ENCODE data around the gene NELFA. TPM values are rescaled to one million over a fixed set of nuclear protein-coding genes. Genes with fewer than 3 reads are reported as not detected.

The NELFA gene
- total RNA-seq, 1 experiment from 2014 or later: 61.2 TPM

DNA sequence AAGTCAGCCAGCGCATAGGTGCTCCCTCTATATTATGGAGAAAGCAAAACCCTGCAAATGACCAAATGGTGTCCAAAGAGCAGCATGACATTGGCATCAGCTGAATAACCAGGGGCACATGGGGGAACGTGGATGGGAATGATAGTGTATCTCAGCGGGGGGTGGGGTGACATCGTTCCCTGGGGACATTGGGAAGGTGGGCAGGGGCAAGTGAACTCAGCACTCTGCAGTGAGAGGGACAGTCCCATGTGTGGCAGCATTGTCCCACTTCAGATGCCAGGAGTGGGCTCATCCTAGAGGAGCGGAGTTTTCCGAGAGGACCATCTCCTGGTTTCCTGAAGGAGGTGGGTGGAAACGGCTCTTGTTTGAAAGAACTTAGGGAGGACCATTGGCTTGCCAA, 64.8 kb downstream of the NELFA start:
- H3K36me3 ChIP-seq (replicated peaks; ENCODE audit: control insufficient read depth, insufficient read depth, low read length): peaks cover 9% of the 10 kb centered on the region
- no peak overlapping the region for H3K4me3 ChIP-seq (ENCODE audit: insufficient read depth, low read depth, low read length)
- no peak for DNase-seq
- H3K27me3 ChIP-seq (ENCODE audit: control insufficient read depth, insufficient read depth, low read length): no peaks in the 10 kb centered on the region

DNA sequence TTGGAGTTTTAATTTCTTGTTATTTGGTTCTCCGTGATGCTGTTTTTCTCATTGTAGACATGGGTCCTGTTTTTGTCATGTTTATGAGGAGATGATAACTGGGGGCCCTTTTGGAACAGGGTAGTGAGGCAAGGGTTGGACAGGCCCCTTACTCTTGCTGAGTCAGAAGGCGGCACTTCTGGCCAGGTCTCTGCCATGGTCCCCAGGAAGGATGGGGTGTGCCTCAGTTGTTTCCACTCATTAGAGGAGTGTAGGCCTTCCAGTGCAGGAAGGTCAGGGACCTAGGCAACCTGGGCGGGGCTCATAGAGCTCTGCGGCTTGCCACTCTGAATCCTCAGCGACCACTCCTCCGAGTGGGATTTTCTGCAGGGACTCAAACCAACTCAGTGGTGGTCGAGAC, 68.2 kb downstream of the NELFA start:
- DNase-seq: no peak
- Histone ChIP-seq H3K36me3 (replicated peaks; ENCODE audit: control insufficient read depth, insufficient read depth, low read length) (peaks cover 7% of the 10 kb centered on the region), H3K4me3 (ENCODE audit: insufficient read depth, low read depth, low read length) (no peak overlapping the region)

DNA sequence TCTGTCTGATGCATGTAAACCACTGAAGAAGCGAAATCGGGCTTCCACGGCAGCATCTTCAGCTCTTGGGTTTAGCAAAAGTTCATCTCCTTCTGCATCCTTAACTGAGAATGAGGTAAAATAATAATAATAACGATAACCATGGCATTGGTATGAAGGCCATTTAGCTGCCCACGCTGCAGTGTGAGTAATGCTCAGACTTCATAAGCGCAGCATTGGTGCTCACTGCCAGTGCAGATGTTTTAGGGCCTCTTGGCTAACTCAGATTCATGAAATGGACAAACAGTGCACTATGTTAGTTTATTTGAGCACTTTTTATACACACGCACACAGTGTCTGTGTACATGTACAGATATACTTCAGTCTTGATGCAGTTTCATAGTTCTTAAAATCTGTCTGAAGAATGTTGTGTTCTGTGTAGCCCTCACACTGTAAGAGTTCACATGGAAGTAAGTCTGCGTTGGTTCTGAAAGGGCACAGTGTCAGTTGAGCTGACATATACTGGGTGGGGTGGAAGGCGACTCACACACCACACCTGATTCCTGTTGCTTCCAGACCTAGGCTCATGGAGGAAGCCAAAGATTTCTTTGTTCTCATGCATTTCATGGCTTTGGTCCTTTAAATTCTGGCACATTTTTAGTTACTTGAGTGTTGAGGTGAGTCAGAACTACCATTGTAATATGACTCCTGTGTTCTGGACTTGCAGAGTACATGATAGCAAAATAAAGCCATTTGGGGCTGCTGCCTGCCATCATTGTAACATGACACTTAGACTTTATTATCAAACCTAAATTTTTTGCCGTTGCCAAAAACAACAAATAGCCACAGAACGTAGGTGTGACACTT, 68.9 kb downstream of the NELFA start:
- no peaks in the 10 kb centered on the region for H3K27me3 ChIP-seq (ENCODE audit: control insufficient read depth, insufficient read depth, low read length)
- H3K4me3 ChIP-seq (ENCODE audit: insufficient read depth, low read depth, low read length): no peak overlapping the region
- peaks cover 10% of the 10 kb centered on the region for H3K36me3 ChIP-seq (replicated peaks; ENCODE audit: control insufficient read depth, insufficient read depth, low read length)
- DNase-seq: no peak

More for the DNA sequence above, 68.2 kb downstream of the NELFA start:
- no peaks in the 10 kb centered on the region for H3K27me3 ChIP-seq (ENCODE audit: control insufficient read depth, insufficient read depth, low read length)

DNA sequence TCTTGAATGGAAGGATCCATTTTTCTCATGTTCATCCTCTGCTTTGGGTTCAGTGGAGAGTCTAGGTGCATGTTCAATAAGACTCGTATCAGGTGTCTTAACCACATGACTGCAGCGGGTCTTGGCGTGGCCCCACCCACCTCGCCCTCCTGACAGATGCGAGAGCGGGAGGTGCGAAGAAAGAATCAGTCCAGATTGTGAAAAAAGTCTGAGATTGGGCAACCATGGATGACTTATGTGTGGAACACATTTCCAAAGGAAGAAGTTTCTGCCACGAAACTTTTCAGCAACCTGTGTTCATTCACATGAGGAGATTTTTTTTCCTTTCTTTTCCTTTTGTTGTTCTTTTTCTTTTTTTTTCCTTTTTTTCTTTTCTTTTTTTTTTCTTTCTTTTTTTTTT, 70.7 kb downstream of the NELFA start:
- DNase-seq: no peak
- peaks cover 12% of the 10 kb centered on the region for H3K36me3 ChIP-seq (replicated peaks; ENCODE audit: control insufficient read depth, insufficient read depth, low read length)
- H3K27me3 ChIP-seq (ENCODE audit: control insufficient read depth, insufficient read depth, low read length): no peaks in the 10 kb centered on the region
- H3K4me3 ChIP-seq (ENCODE audit: insufficient read depth, low read depth, low read length): no peak overlapping the region

DNA sequence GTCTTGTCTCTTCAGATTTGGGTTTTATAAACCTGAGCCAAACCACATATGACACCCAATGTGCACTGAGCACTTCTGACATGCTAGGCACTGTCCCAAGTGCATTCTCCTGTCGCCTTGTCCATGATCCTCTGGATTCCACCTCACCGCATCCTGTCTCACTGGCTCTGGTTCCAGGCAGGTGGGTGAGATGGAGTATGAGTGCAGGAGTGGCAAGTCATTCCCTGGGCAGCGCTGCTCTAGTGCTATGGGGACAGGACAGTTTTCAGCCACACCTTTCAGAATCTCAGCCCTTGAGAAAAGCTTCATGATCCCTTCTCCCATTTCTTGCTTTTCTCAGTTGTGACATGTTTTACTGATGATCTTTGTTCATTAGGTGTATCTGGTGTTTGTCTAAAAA, 71.2 kb downstream of the NELFA start:
- peaks cover 14% of the 10 kb centered on the region for H3K36me3 ChIP-seq (replicated peaks; ENCODE audit: control insufficient read depth, insufficient read depth, low read length)
- no peak for DNase-seq
- no peaks in the 10 kb centered on the region for H3K27me3 ChIP-seq (ENCODE audit: control insufficient read depth, insufficient read depth, low read length)
- H3K4me3 ChIP-seq (ENCODE audit: insufficient read depth, low read depth, low read length): no peak overlapping the region

DNA sequence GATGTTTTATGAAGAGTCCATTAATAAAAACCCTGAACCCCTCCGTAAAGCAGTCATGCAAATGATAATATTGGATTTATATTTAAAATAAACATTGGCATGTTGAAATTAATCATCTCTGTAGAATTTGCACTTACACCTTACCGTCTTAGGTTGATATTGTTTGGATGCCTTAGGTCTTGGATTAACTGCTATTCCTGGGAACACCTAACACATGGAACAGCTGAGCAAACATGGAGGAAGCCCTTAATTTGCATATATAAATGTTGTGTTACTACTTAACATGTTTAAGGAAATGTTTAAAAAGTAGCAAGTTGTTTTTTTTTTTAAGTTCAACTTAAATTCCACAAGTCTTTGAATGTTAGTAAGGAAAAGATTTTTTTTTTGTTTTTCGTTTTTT, 75.1 kb downstream of the NELFA start:
- no peak for DNase-seq
- peaks cover 18% of the 10 kb centered on the region for H3K36me3 ChIP-seq (replicated peaks; ENCODE audit: control insufficient read depth, insufficient read depth, low read length)
- no peak overlapping the region for H3K4me3 ChIP-seq (ENCODE audit: insufficient read depth, low read depth, low read length)
- H3K27me3 ChIP-seq (ENCODE audit: control insufficient read depth, insufficient read depth, low read length): no peaks in the 10 kb centered on the region

DNA sequence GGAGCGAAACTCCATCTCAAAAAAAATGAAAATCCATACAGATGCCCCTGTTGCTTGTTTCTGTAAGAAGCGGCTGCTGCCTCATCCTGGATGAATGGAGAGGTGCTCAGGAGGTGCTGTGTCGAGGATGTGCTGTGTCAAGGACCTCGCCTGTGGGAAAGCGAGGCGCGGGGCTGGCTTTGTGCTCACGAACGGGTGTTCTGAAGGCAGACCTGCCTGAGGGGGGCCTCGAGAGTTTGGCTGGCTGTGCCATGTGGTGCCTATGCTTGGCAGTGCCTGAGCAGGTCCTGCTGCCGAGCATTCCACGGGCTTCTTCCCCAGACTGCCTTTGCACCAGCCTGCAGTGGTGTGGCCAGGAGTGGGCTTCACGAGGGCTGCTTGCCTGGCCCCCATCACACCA, 76.0 kb downstream of the NELFA start:
- Histone ChIP-seq H3K27me3 (ENCODE audit: control insufficient read depth, insufficient read depth, low read length) (no peaks in the 10 kb centered on the region), H3K4me3 (ENCODE audit: insufficient read depth, low read depth, low read length) (no peak overlapping the region), H3K36me3 (replicated peaks; ENCODE audit: control insufficient read depth, insufficient read depth, low read length) (peaks cover 18% of the 10 kb centered on the region)
- no peak for DNase-seq

Other genes starting within 250 kb of the NELFA start
- gene FGFR3, start 215.7 kb downstream of the NELFA start, total RNA-seq (2014; rRNA removed; shearing (Covaris generic)): 37.5 and 43.6 TPM in 2 replicates
- gene LETM1, start 152.8 kb downstream of the NELFA start, total RNA-seq (2014; rRNA removed; shearing (Covaris generic)): 68.8 and 80.5 TPM in 2 replicates
- gene NSD2, start 137.6 kb downstream of the NELFA start, total RNA-seq (2014; rRNA removed; shearing (Covaris generic)): 89.5 and 92.4 TPM in 2 replicates
- 4.1 and 5.2 TPM in 2 replicates for gene NAT8L, start 50.4 kb upstream of the NELFA start, total RNA-seq (2014; rRNA removed; shearing (Covaris generic))
- 8.5 and 16.4 TPM in 2 replicates for gene HAUS3, start 233.1 kb upstream of the NELFA start, total RNA-seq (2014; rRNA removed; shearing (Covaris generic))
- 0.96 and 2.4 TPM in 2 replicates for gene POLN, start 233.1 kb upstream of the NELFA start, total RNA-seq (2014; rRNA removed; shearing (Covaris generic))